ENCODE data around the gene PADI3.

The PADI3 gene

GRCh38 chr1:17244821-17245740, 3.8 kb upstream of the PADI3 start:
- peaks cover 63% of the 10 kb centered on the region for H3K27me3 ChIP-seq (replicated peaks; ENCODE audit: control insufficient read depth, insufficient read depth, low read length)
- no peak overlapping the region for H3K9ac ChIP-seq (ENCODE audit: low read length)
- H3K4me1 ChIP-seq (ENCODE audit: control insufficient read depth, insufficient read depth, low read length) = no peaks in the 10 kb centered on the region
- no peaks in the 10 kb centered on the region for H3K9me3 ChIP-seq (ENCODE audit: control insufficient read depth, low read length)
- DNase-seq (ENCODE audit: low read depth) = no peak
- H3K36me3 ChIP-seq (ENCODE audit: control insufficient read depth, insufficient read depth, low read length, severe bottlenecking) = no peaks in the 10 kb centered on the region
- H3K4me3 ChIP-seq (ENCODE audit: low read length) = no peak overlapping the region

GRCh38 chr1:17245816-17246325, 3.0 kb upstream of the PADI3 start:
- Histone ChIP-seq H3K27me3 (replicated peaks; ENCODE audit: control insufficient read depth, insufficient read depth, low read length) (peaks cover 62% of the 10 kb centered on the region), H3K4me3 (ENCODE audit: low read length) (no peak overlapping the region), H3K9ac (ENCODE audit: low read length) (no peak overlapping the region), H3K36me3 (ENCODE audit: control insufficient read depth, insufficient read depth, low read length, severe bottlenecking) (no peaks in the 10 kb centered on the region), H3K9me3 (ENCODE audit: control insufficient read depth, low read length) (no peaks in the 10 kb centered on the region), H3K4me1 (ENCODE audit: control insufficient read depth, insufficient read depth, low read length) (no peaks in the 10 kb centered on the region)
- no peak for DNase-seq (ENCODE audit: low read depth)

GRCh38 chr1:17246971-17247370, 1.9 kb upstream of the PADI3 start:
- no peak for DNase-seq (ENCODE audit: low read depth)
- no peaks in the 10 kb centered on the region for H3K4me1 ChIP-seq (ENCODE audit: control insufficient read depth, insufficient read depth, low read length)
- H3K4me3 ChIP-seq (ENCODE audit: low read length) = no peak overlapping the region
- H3K9me3 ChIP-seq (ENCODE audit: control insufficient read depth, low read length) = no peaks in the 10 kb centered on the region
- H3K9ac ChIP-seq (ENCODE audit: low read length) = no peak overlapping the region
- H3K36me3 ChIP-seq (ENCODE audit: control insufficient read depth, insufficient read depth, low read length, severe bottlenecking) = no peaks in the 10 kb centered on the region
- peaks cover 57% of the 10 kb centered on the region for H3K27me3 ChIP-seq (replicated peaks; ENCODE audit: control insufficient read depth, insufficient read depth, low read length)

GRCh38 chr1:17250601-17251000, 1.7 kb downstream of the PADI3 start:
- H3K9ac ChIP-seq (ENCODE audit: low read length) = no peak overlapping the region
- peaks cover 53% of the 10 kb centered on the region for H3K27me3 ChIP-seq (replicated peaks; ENCODE audit: control insufficient read depth, insufficient read depth, low read length)
- no peak for DNase-seq (ENCODE audit: low read depth)
- H3K4me3 ChIP-seq (ENCODE audit: low read length) = no peak overlapping the region
- no peaks in the 10 kb centered on the region for H3K4me1 ChIP-seq (ENCODE audit: control insufficient read depth, insufficient read depth, low read length)
- no peaks in the 10 kb centered on the region for H3K9me3 ChIP-seq (ENCODE audit: control insufficient read depth, low read length)
- H3K36me3 ChIP-seq (ENCODE audit: control insufficient read depth, insufficient read depth, low read length, severe bottlenecking) = no peaks in the 10 kb centered on the region

GRCh38 chr1:17251246-17251645, 2.3 kb downstream of the PADI3 start:
- no peaks in the 10 kb centered on the region for H3K36me3 ChIP-seq (ENCODE audit: control insufficient read depth, insufficient read depth, low read length, severe bottlenecking)
- no peak overlapping the region for H3K9ac ChIP-seq (ENCODE audit: low read length)

GRCh38 chr1:17251701-17252376, 2.9 kb downstream of the PADI3 start:
- no peaks in the 10 kb centered on the region for H3K9me3 ChIP-seq (ENCODE audit: control insufficient read depth, low read length)
- H3K36me3 ChIP-seq (ENCODE audit: control insufficient read depth, insufficient read depth, low read length, severe bottlenecking) = no peaks in the 10 kb centered on the region
- no peaks in the 10 kb centered on the region for H3K4me1 ChIP-seq (ENCODE audit: control insufficient read depth, insufficient read depth, low read length)
- no peak for DNase-seq (ENCODE audit: low read depth)
- H3K27me3 ChIP-seq (replicated peaks; ENCODE audit: control insufficient read depth, insufficient read depth, low read length) = peaks cover 50% of the 10 kb centered on the region
- H3K9ac ChIP-seq (ENCODE audit: low read length) = no peak overlapping the region
- no peak overlapping the region for H3K4me3 ChIP-seq (ENCODE audit: low read length)

More at GRCh38 chr1:17251246-17251645, 2.3 kb downstream of the PADI3 start:
- no peak overlapping the region for H3K4me3 ChIP-seq (ENCODE audit: low read length)
- DNase-seq (ENCODE audit: low read depth) = no peak
- no peaks in the 10 kb centered on the region for H3K4me1 ChIP-seq (ENCODE audit: control insufficient read depth, insufficient read depth, low read length)
- no peaks in the 10 kb centered on the region for H3K9me3 ChIP-seq (ENCODE audit: control insufficient read depth, low read length)
- peaks cover 53% of the 10 kb centered on the region for H3K27me3 ChIP-seq (replicated peaks; ENCODE audit: control insufficient read depth, insufficient read depth, low read length)

- Histone ChIP-seq H3K9me3 (ENCODE audit: control insufficient read depth, low read length) (no peaks in the 10 kb centered on the region), H3K36me3 (ENCODE audit: control insufficient read depth, insufficient read depth, low read length, severe bottlenecking) (no peaks in the 10 kb centered on the region), H3K27me3 (replicated peaks; ENCODE audit: control insufficient read depth, insufficient read depth, low read length) (peaks cover 57% of the 10 kb centered on the region), H3K4me3 (ENCODE audit: low read length) (no peak overlapping the region), H3K4me1 (ENCODE audit: control insufficient read depth, insufficient read depth, low read length) (no peaks in the 10 kb centered on the region), H3K9ac (ENCODE audit: low read length) (no peak overlapping the region)
- DNase-seq (ENCODE audit: low read depth) = no peak
These were observed 6.4 kb downstream of the PADI3 start for GRCh38 chr1:17255336-17255735.

- H3K27me3 ChIP-seq (replicated peaks; ENCODE audit: control insufficient read depth, insufficient read depth, low read length) = peaks cover 49% of the 10 kb centered on the region
- H3K4me1 ChIP-seq (ENCODE audit: control insufficient read depth, insufficient read depth, low read length) = no peaks in the 10 kb centered on the region
- no peak overlapping the region for H3K9ac ChIP-seq (ENCODE audit: low read length)
- H3K4me3 ChIP-seq (ENCODE audit: low read length) = no peak overlapping the region
- DNase-seq (ENCODE audit: low read depth) = peak; percentile 8
- H3K36me3 ChIP-seq (ENCODE audit: control insufficient read depth, insufficient read depth, low read length, severe bottlenecking) = no peaks in the 10 kb centered on the region
- peaks cover 13% of the 10 kb centered on the region for H3K9me3 ChIP-seq (ENCODE audit: control insufficient read depth, low read length)
These were observed 9.3 kb downstream of the PADI3 start for GRCh38 chr1:17258116-17258757.

GRCh38 chr1:17258758-17259130, 9.8 kb downstream of the PADI3 start:
- Histone ChIP-seq H3K4me1 (ENCODE audit: control insufficient read depth, insufficient read depth, low read length) (no peaks in the 10 kb centered on the region), H3K9ac (ENCODE audit: low read length) (no peak overlapping the region), H3K36me3 (ENCODE audit: control insufficient read depth, insufficient read depth, low read length, severe bottlenecking) (no peaks in the 10 kb centered on the region), H3K9me3 (ENCODE audit: control insufficient read depth, low read length) (peaks cover 18% of the 10 kb centered on the region), H3K27me3 (replicated peaks; ENCODE audit: control insufficient read depth, insufficient read depth, low read length) (peaks cover 52% of the 10 kb centered on the region), H3K4me3 (ENCODE audit: low read length) (no peak overlapping the region)
- no peak for DNase-seq (ENCODE audit: low read depth)

- H3K36me3 ChIP-seq (ENCODE audit: control insufficient read depth, insufficient read depth, low read length, severe bottlenecking) = no peaks in the 10 kb centered on the region
- DNase-seq (ENCODE audit: low read depth) = no peak
- H3K27me3 ChIP-seq (replicated peaks; ENCODE audit: control insufficient read depth, insufficient read depth, low read length) = peaks cover 49% of the 10 kb centered on the region
- H3K4me1 ChIP-seq (ENCODE audit: control insufficient read depth, insufficient read depth, low read length) = no peaks in the 10 kb centered on the region
- no peak overlapping the region for H3K4me3 ChIP-seq (ENCODE audit: low read length)
- peaks cover 18% of the 10 kb centered on the region for H3K9me3 ChIP-seq (ENCODE audit: control insufficient read depth, low read length)
- no peak overlapping the region for H3K9ac ChIP-seq (ENCODE audit: low read length)
These were observed 10.5 kb downstream of the PADI3 start for GRCh38 chr1:17259233-17259873.

- H3K36me3 ChIP-seq (ENCODE audit: control insufficient read depth, insufficient read depth, low read length, severe bottlenecking) = no peaks in the 10 kb centered on the region
- H3K4me3 ChIP-seq (ENCODE audit: low read length) = no peak overlapping the region
- H3K9me3 ChIP-seq (ENCODE audit: control insufficient read depth, low read length) = peaks cover 18% of the 10 kb centered on the region
- no peaks in the 10 kb centered on the region for H3K4me1 ChIP-seq (ENCODE audit: control insufficient read depth, insufficient read depth, low read length)
- no peak for DNase-seq (ENCODE audit: low read depth)
- peaks cover 42% of the 10 kb centered on the region for H3K27me3 ChIP-seq (replicated peaks; ENCODE audit: control insufficient read depth, insufficient read depth, low read length)
- no peak overlapping the region for H3K9ac ChIP-seq (ENCODE audit: low read length)
These were observed 11.4 kb downstream of the PADI3 start for GRCh38 chr1:17260264-17260663.
